ENCODE data around the gene KLF6.

GRCh38 chr10:3827768-3828403 is 42.9 kb upstream of the KLF6 start:
- TF ChIP-seq BRF2 (IDR thresholded peaks at IDR 0.05; ENCODE audit: borderline replicate concordance, insufficient read depth, insufficient read length) (no peak), BCOR (IDR thresholded peaks at IDR 0.05) (no peak), RCOR1 (IDR thresholded peaks at IDR 0.05; ENCODE audit: borderline replicate concordance in 1 of 2, low read depth in 2 of 2, low read length in 2 of 2) (no peak), SMARCE1 (IDR thresholded peaks at IDR 0.05) (no peak), POLR2AphosphoS5 (IDR thresholded peaks at IDR 0.05; ENCODE audit: control insufficient read depth, insufficient read depth, low read depth, low read length) (no peak), SRSF3 (IDR thresholded peaks at IDR 0.05; ENCODE audit: insufficient read depth, low read length) (no peak), TAF1 (IDR thresholded peaks at IDR 0.05; ENCODE audit: control insufficient read depth, extremely low read depth, insufficient read depth, low read length, severe bottlenecking) (no peak), CTCF (IDR thresholded peaks at IDR 0.05 in 2 of 3, conservative IDR thresholded peaks at IDR 0.05 in 1 of 3; ENCODE audit: insufficient read depth in 2 of 3, low read depth in 1 of 3, low read length in 3 of 3) (no peak), MTA3 (IDR thresholded peaks at IDR 0.05; ENCODE audit: borderline replicate concordance) (no peak), TEAD1 (CRISPR knock-in tag; IDR thresholded peaks at IDR 0.05) (no peak), TEAD4 (IDR thresholded peaks at IDR 0.05; ENCODE audit: low read length) (no peak), TEAD4 (CRISPR knock-in tag; IDR thresholded peaks at IDR 0.05; ENCODE audit: borderline replicate concordance) (no peak), BRD4 (IDR thresholded peaks at IDR 0.05) (no peak)
- TF ChIP-seq, protein P1, sequence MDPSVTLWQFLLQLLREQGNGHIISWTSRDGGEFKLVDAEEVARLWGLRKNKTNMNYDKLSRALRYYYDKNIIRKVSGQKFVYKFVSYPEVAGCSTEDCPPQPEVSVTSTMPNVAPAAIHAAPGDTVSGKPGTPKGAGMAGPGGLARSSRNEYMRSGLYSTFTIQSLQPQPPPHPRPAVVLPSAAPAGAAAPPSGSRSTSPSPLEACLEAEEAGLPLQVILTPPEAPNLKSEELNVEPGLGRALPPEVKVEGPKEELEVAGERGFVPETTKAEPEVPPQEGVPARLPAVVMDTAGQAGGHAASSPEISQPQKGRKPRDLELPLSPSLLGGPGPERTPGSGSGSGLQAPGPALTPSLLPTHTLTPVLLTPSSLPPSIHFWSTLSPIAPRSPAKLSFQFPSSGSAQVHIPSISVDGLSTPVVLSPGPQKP (CRISPR knock-in tag; IDR thresholded peaks at IDR 0.05), result no peak
- TF ChIP-seq, protein P2, sequence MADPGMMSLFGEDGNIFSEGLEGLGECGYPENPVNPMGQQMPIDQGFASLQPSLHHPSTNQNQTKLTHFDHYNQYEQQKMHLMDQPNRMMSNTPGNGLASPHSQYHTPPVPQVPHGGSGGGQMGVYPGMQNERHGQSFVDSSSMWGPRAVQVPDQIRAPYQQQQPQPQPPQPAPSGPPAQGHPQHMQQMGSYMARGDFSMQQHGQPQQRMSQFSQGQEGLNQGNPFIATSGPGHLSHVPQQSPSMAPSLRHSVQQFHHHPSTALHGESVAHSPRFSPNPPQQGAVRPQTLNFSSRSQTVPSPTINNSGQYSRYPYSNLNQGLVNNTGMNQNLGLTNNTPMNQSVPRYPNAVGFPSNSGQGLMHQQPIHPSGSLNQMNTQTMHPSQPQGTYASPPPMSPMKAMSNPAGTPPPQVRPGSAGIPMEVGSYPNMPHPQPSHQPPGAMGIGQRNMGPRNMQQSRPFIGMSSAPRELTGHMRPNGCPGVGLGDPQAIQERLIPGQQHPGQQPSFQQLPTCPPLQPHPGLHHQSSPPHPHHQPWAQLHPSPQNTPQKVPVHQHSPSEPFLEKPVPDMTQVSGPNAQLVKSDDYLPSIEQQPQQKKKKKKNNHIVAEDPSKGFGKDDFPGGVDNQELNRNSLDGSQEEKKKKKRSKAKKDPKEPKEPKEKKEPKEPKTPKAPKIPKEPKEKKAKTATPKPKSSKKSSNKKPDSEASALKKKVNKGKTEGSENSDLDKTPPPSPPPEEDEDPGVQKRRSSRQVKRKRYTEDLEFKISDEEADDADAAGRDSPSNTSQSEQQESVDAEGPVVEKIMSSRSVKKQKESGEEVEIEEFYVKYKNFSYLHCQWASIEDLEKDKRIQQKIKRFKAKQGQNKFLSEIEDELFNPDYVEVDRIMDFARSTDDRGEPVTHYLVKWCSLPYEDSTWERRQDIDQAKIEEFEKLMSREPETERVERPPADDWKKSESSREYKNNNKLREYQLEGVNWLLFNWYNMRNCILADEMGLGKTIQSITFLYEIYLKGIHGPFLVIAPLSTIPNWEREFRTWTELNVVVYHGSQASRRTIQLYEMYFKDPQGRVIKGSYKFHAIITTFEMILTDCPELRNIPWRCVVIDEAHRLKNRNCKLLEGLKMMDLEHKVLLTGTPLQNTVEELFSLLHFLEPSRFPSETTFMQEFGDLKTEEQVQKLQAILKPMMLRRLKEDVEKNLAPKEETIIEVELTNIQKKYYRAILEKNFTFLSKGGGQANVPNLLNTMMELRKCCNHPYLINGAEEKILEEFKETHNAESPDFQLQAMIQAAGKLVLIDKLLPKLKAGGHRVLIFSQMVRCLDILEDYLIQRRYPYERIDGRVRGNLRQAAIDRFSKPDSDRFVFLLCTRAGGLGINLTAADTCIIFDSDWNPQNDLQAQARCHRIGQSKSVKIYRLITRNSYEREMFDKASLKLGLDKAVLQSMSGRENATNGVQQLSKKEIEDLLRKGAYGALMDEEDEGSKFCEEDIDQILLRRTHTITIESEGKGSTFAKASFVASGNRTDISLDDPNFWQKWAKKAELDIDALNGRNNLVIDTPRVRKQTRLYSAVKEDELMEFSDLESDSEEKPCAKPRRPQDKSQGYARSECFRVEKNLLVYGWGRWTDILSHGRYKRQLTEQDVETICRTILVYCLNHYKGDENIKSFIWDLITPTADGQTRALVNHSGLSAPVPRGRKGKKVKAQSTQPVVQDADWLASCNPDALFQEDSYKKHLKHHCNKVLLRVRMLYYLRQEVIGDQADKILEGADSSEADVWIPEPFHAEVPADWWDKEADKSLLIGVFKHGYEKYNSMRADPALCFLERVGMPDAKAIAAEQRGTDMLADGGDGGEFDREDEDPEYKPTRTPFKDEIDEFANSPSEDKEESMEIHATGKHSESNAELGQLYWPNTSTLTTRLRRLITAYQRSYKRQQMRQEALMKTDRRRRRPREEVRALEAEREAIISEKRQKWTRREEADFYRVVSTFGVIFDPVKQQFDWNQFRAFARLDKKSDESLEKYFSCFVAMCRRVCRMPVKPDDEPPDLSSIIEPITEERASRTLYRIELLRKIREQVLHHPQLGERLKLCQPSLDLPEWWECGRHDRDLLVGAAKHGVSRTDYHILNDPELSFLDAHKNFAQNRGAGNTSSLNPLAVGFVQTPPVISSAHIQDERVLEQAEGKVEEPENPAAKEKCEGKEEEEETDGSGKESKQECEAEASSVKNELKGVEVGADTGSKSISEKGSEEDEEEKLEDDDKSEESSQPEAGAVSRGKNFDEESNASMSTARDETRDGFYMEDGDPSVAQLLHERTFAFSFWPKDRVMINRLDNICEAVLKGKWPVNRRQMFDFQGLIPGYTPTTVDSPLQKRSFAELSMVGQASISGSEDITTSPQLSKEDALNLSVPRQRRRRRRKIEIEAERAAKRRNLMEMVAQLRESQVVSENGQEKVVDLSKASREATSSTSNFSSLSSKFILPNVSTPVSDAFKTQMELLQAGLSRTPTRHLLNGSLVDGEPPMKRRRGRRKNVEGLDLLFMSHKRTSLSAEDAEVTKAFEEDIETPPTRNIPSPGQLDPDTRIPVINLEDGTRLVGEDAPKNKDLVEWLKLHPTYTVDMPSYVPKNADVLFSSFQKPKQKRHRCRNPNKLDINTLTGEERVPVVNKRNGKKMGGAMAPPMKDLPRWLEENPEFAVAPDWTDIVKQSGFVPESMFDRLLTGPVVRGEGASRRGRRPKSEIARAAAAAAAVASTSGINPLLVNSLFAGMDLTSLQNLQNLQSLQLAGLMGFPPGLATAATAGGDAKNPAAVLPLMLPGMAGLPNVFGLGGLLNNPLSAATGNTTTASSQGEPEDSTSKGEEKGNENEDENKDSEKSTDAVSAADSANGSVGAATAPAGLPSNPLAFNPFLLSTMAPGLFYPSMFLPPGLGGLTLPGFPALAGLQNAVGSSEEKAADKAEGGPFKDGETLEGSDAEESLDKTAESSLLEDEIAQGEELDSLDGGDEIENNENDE (IDR thresholded peaks at IDR 0.05; ENCODE audit: low read depth, low read length), result no peak

Data from K562 (cell line).